Right ventricle myocardium superior (tissue), 1 donor: Measurements from ENCODE around the gene C18orf54. TPM values are rescaled to one million over a fixed set of nuclear protein-coding genes. Genes with fewer than 3 reads are reported as not detected.

Experiments
- total RNA-seq: library from RNA; stranded (reverse); fragmentation: NEBNext Ultra II Directional; extraction: Animal tissue kit (Norgen Biotek cat#: 25700); gene quantifications from one replicate; pipeline ENCODE4 v1.2.1, GENCODE V29; 2021
- donor health status: DM: no; HTN: yes; CAD: no; lungs with severe emphysema.

Gene C18orf54
- total RNA-seq, 1 donor from 2014 or later = 1.2 TPM

Other genes with a start within 250 kb of the C18orf54 start
- gene MBD2, start 133.2 kb upstream of the C18orf54 start, total RNA-seq = 43.6 TPM
- 20.9 TPM for gene POLI, start 88.4 kb upstream of the C18orf54 start, total RNA-seq
- not detected for gene STARD6, start within 50 bp of the C18orf54 start, total RNA-seq
- gene DYNAP, start 233.3 kb downstream of the C18orf54 start, total RNA-seq = not detected